Measurements from ENCODE around the gene SYT7. TPM values are rescaled to one million over a fixed set of nuclear protein-coding genes. Genes with fewer than 3 reads are reported as not detected.

SYT7 gene
- total RNA-seq, 4 donors from 2014 or later: 2.1 to 10.0 (median 5.9) TPM

GRCh38 chr11:61496602-61497400 lies 84.1 kb downstream of the SYT7 start:
- no peaks in the 10 kb centered on the region for H3K9me3 ChIP-seq

DNA sequence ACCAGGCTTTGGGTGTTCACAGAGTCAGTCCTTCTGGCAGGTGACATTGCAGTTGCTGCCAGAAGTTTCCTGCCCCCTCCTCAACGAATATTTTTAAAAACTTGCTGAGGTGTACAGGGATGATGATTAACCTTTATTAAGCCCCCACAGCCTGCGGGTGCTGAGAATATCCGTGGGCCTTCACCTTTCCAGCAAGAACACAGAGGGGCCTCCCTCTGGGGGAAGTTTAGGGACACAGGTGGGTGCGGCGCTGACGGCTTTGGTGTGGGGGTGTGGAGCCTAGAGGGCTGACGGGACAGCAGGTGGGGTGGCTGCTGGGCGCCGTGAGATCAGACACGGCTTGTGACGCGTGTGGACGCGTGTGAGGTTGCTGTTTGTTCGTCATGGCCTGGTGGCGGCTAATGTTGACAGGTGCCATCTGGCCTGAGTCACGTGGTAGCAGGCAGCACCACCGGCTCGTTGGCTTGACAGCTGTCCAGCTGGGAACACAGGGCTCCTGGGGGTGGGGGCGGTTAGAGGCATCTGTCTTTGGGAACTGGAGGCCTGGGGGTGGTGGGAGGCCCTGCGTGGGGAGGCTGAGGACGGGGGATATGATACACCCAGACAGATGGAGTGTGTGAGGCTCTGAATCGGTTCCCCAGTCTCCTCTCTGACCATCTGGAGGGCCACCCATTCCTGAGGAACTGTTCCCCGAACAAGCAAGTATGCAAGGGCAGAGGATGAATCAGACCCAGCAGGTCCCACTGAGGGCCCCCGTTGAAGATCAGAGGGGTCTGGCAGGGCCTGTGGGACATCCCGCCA lies 84.9 kb downstream of the SYT7 start:
- no peak for TF ChIP-seq POLR2A (IDR thresholded peaks at IDR 0.05)
- TF ChIP-seq, protein P1, sequence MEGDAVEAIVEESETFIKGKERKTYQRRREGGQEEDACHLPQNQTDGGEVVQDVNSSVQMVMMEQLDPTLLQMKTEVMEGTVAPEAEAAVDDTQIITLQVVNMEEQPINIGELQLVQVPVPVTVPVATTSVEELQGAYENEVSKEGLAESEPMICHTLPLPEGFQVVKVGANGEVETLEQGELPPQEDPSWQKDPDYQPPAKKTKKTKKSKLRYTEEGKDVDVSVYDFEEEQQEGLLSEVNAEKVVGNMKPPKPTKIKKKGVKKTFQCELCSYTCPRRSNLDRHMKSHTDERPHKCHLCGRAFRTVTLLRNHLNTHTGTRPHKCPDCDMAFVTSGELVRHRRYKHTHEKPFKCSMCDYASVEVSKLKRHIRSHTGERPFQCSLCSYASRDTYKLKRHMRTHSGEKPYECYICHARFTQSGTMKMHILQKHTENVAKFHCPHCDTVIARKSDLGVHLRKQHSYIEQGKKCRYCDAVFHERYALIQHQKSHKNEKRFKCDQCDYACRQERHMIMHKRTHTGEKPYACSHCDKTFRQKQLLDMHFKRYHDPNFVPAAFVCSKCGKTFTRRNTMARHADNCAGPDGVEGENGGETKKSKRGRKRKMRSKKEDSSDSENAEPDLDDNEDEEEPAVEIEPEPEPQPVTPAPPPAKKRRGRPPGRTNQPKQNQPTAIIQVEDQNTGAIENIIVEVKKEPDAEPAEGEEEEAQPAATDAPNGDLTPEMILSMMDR (IDR thresholded peaks at IDR 0.05): no peak
- H3K4me3 ChIP-seq: no peak overlapping the region
- no peak overlapping the region for H3K27ac ChIP-seq
- no peaks in the 10 kb centered on the region for H3K36me3 ChIP-seq
- H3K9me3 ChIP-seq: no peaks in the 10 kb centered on the region
- H3K4me1 ChIP-seq: no peaks in the 10 kb centered on the region
- no peaks in the 10 kb centered on the region for H3K27me3 ChIP-seq
- intact Hi-C loops (cut with DNase I; ENCODE audit: low total_unique reads): no loop called here
- no peak for DNase-seq

More at GRCh38 chr11:61496602-61497400, 84.1 kb downstream of the SYT7 start:
- TF ChIP-seq POLR2A (IDR thresholded peaks at IDR 0.05): no peak
- TF ChIP-seq, protein P1 (IDR thresholded peaks at IDR 0.05): no peak
- intact Hi-C loops (cut with DNase I; ENCODE audit: low total_unique reads): no loop called here
- Histone ChIP-seq H3K27ac (no peak overlapping the region), H3K4me3 (no peak overlapping the region), H3K27me3 (no peaks in the 10 kb centered on the region), H3K36me3 (no peaks in the 10 kb centered on the region), H3K4me1 (no peaks in the 10 kb centered on the region)
- no peak for DNase-seq

GRCh38 chr11:61494381-61494961 lies 86.4 kb downstream of the SYT7 start:
- no peak for DNase-seq
- Histone ChIP-seq H3K9me3 (no peaks in the 10 kb centered on the region), H3K4me1 (no peaks in the 10 kb centered on the region), H3K4me3 (no peak overlapping the region), H3K27me3 (no peaks in the 10 kb centered on the region), H3K36me3 (no peaks in the 10 kb centered on the region), H3K27ac (no peak overlapping the region)
- TF ChIP-seq, protein P1 (IDR thresholded peaks at IDR 0.05): no peak
- TF ChIP-seq POLR2A (IDR thresholded peaks at IDR 0.05): no peak
- intact Hi-C loops (cut with DNase I; ENCODE audit: low total_unique reads): no loop called here

DNA sequence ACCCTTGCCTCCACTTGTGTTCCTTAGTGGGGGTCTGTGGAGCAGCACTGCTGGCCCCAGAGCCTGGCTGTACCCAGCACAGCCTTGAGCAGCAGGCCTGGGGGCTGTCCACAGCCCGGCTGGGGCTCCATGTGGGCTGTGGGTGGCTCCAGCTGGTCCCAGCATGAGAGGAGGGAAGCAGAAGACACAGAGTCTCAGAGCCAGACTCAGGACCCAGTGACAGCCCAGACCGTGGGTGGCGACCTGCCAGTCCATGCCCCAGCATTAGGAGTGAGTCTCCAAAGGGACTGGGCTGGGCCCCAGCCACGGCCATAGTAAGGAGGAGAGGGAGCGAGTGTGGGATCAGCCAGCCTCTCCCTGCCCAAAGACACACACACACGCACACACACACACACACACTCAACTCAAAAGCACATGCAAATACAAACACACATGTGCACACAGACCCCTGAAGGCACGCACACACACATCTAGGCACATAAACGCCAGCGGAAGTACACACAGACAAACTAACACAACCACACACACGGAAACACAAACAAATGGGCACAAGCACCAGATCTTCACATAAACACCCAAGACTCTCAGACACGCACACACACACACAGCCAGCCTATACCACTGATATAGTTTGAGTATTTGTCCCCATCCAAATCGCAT lies 89.0 kb downstream of the SYT7 start:
- Histone ChIP-seq H3K4me1 (no peaks in the 10 kb centered on the region), H3K4me3 (no peak overlapping the region), H3K9me3 (no peaks in the 10 kb centered on the region), H3K27ac (no peak overlapping the region), H3K27me3 (no peaks in the 10 kb centered on the region), H3K36me3 (no peaks in the 10 kb centered on the region)
- no peak for DNase-seq
- no peak for TF ChIP-seq POLR2A (IDR thresholded peaks at IDR 0.05)
- TF ChIP-seq, protein P1 (IDR thresholded peaks at IDR 0.05): no peak
- intact Hi-C loops (cut with DNase I; ENCODE audit: low total_unique reads): no loop called here
